Vagina (tissue), 2 donors: ENCODE measurements around the gene OR52K1. TPM values are rescaled to one million over a fixed set of nuclear protein-coding genes. Genes with fewer than 3 reads are reported as not detected.
"Not testable (repeated sequence)": the region's sequence is repeated elsewhere in the genome, so short reads cannot be mapped to it uniquely, and the experiment has no call there.

Experiments
- DNase-seq, 2 donors: peaks; one replicate each; pipeline ENCODE4 v3.0.0-alpha.2; 2017; ENCODE audit errors: extremely low spot score in 2 of 2
- H3K27ac ChIP-seq: fragments of 200-600 bp; sonication (generic); one replicate; pipeline ENCODE4 v1.5.1; 2019
- H3K27me3 ChIP-seq: fragments of 200-600 bp; sonication (generic); one replicate; pipeline ENCODE4 v1.5.1; 2019
- H3K36me3 ChIP-seq, 2 donors: fragments of 200-600 bp; sonication (generic); one replicate each; pipeline ENCODE4 v1.5.1; 2017 to 2019
- H3K4me1 ChIP-seq: fragments of 200-600 bp; sonication (generic); one replicate; pipeline ENCODE4 v1.5.1; 2019
- H3K4me3 ChIP-seq, 2 donors: fragments of 200-600 bp; sonication (generic); 1 replicate in 1 of 2; 2 replicates in 1 of 2; pipeline ENCODE4 v1.5.1; 2016 to 2019
- H3K9me3 ChIP-seq: fragments of 200-600 bp; sonication (generic); one replicate; pipeline ENCODE4 v1.5.1; 2019
- CTCF ChIP-seq, 3 experiments: fragments of 450-650 bp in 2 of 3; fragments of 200-600 bp in 1 of 3; sonication (generic) in 1 of 3; IDR thresholded peaks; one replicate each; pipeline ENCODE4 v1.5.1; 2017 to 2019; ENCODE audit warnings: antibody characterized with exemption in 3 of 3, mild to moderate bottlenecking in 2 of 3, moderate library complexity in 2 of 3
- POLR2A ChIP-seq, 2 donors: fragments of 450-650 bp; IDR thresholded peaks; one replicate each; pipeline ENCODE4 v1.6.1; 2017; ENCODE audit warnings: antibody characterized with exemption in 2 of 2, mild to moderate bottlenecking in 2 of 2, moderate library complexity in 2 of 2
- POLR2AphosphoS5 ChIP-seq, 2 donors: sonication (generic); formaldehyde crosslinking; IDR thresholded peaks; one replicate each; pipeline ENCODE4 v1.9.0; 2017; ENCODE audit warnings: antibody characterized with exemption in 2 of 2, mild to moderate bottlenecking in 2 of 2, low read depth in 1 of 2; ENCODE audit not compliant: insufficient read depth in 1 of 2
- intact Hi-C: fragments of 100-400 bp; cut with DNase I; formaldehyde crosslinking; loops from one replicate; pipeline ENCODE4 v1.15.1; 2023
- total RNA-seq: library from RNA; depleted of rRNA; stranded (reverse); fragments of >200 nt; gene quantifications from one replicate; pipeline ENCODE4 v1.2.3, GENCODE V29; 2016

The OR52K1 gene
- total RNA-seq, 1 donor from 2014 or later: not detected

- Histone ChIP-seq H3K9me3 (no peaks in the 10 kb centered on the region), H3K27ac (no peak overlapping the region), H3K27me3 (no peaks in the 10 kb centered on the region), H3K4me1 (no peaks in the 10 kb centered on the region), H3K4me3 (no peak overlapping the region), H3K36me3 (no peaks in the 10 kb centered on the region)
- intact Hi-C loops: no loop called here
- no peak for DNase-seq
- no peak for TF ChIP-seq POLR2A (IDR thresholded peaks at IDR 0.05)
- no peak for TF ChIP-seq POLR2AphosphoS5 (IDR thresholded peaks at IDR 0.05; ENCODE audit: insufficient read depth in 1 of 2, low read depth in 1 of 2)
- TF ChIP-seq CTCF (IDR thresholded peaks at IDR 0.05): no peak
Observed at GRCh38 chr11:4484310-4484709, 1.9 kb downstream of the OR52K1 start.

DNA sequence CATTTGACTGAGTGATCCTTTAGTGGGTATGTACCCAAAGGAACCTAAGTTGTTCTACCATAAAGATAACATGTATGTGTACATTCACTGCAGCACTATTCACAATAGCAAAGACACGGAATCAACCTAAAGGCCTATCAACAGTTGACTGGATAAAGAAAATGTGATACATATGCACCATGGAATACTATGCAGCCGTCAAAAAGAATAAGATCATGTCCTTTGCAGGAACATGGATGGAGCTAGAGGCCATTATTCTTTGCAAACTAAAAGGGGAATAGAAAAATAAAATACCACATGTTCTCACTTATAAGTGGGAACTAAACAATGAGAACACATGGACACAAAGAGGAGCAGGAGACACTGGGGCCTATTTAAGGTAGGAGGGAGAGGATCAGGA, 9.0 kb downstream of the OR52K1 start:
- intact Hi-C loops, H3K36me3 ChIP-seq, H3K4me3 ChIP-seq, H3K27ac ChIP-seq, DNase-seq, H3K4me1 ChIP-seq, H3K27me3 ChIP-seq, H3K9me3 ChIP-seq: not testable (repeated sequence)

GRCh38 chr11:4491878-4492606, 9.6 kb downstream of the OR52K1 start:
- no peak for DNase-seq
- TF ChIP-seq POLR2AphosphoS5 (IDR thresholded peaks at IDR 0.05; ENCODE audit: insufficient read depth in 1 of 2, low read depth in 1 of 2) (no peak), CTCF (IDR thresholded peaks at IDR 0.05) (no peak), POLR2A (IDR thresholded peaks at IDR 0.05) (no peak)
- intact Hi-C loops: no loop called here

GRCh38 chr11:4493480-4493818, 11.0 kb downstream of the OR52K1 start:
- H3K27me3 ChIP-seq: no peaks in the 10 kb centered on the region
- TF ChIP-seq POLR2A (IDR thresholded peaks at IDR 0.05) (no peak), POLR2AphosphoS5 (IDR thresholded peaks at IDR 0.05; ENCODE audit: insufficient read depth in 1 of 2, low read depth in 1 of 2) (no peak), CTCF (IDR thresholded peaks at IDR 0.05) (no peak)
- no peak for DNase-seq
- H3K36me3 ChIP-seq: no peaks in the 10 kb centered on the region
- intact Hi-C loops: no loop called here
- H3K27ac ChIP-seq: no peak overlapping the region
- no peak overlapping the region for H3K4me3 ChIP-seq
- H3K4me1 ChIP-seq: peaks cover 4% of the 10 kb centered on the region
- no peaks in the 10 kb centered on the region for H3K9me3 ChIP-seq

More at GRCh38 chr11:4491878-4492606, 9.6 kb downstream of the OR52K1 start:
- Histone ChIP-seq H3K27ac (no peak overlapping the region), H3K36me3 (no peaks in the 10 kb centered on the region), H3K27me3 (no peaks in the 10 kb centered on the region), H3K4me1 (peaks cover 4% of the 10 kb centered on the region), H3K9me3 (no peaks in the 10 kb centered on the region), H3K4me3 (no peak overlapping the region)

DNA sequence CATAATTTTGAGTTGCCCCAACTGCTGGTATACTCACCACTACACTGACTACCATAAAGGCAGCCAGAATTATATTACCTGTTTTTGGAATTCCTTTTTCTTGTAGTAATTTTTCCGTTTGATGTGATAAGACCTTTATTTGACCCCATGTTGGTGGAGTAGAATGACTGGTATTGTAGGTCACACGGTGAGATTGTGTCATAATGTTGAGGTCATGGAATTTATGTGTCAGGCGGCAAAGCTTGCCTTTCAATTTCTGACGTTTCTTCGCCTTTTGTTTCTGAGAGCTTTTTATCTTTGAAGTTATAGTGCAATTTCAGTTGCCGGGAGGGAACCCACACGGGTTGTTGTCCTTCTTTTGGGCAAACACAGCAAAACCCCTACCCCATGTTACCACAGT, 13.0 kb downstream of the OR52K1 start:
- intact Hi-C loops: no loop called here
- TF ChIP-seq POLR2AphosphoS5 (IDR thresholded peaks at IDR 0.05; ENCODE audit: insufficient read depth in 1 of 2, low read depth in 1 of 2) (no peak), POLR2A (IDR thresholded peaks at IDR 0.05) (no peak)
- H3K4me3 ChIP-seq: no peak overlapping the region

GRCh38 chr11:4495986-4496385, 13.5 kb downstream of the OR52K1 start:
- H3K27ac ChIP-seq: no peak overlapping the region
- no peaks in the 10 kb centered on the region for H3K36me3 ChIP-seq
- no peak for DNase-seq
- intact Hi-C loops: no loop called here
- H3K4me3 ChIP-seq: no peak overlapping the region
- H3K27me3 ChIP-seq: no peaks in the 10 kb centered on the region
- H3K9me3 ChIP-seq: no peaks in the 10 kb centered on the region
- peaks cover 4% of the 10 kb centered on the region for H3K4me1 ChIP-seq
- no peak for TF ChIP-seq POLR2A (IDR thresholded peaks at IDR 0.05)
- TF ChIP-seq CTCF (IDR thresholded peaks at IDR 0.05): no peak
- no peak for TF ChIP-seq POLR2AphosphoS5 (IDR thresholded peaks at IDR 0.05; ENCODE audit: insufficient read depth in 1 of 2, low read depth in 1 of 2)

More for the DNA sequence above, 13.0 kb downstream of the OR52K1 start:
- H3K9me3 ChIP-seq: no peaks in the 10 kb centered on the region
- no peak overlapping the region for H3K27ac ChIP-seq
- H3K4me1 ChIP-seq: peaks cover 4% of the 10 kb centered on the region
- no peaks in the 10 kb centered on the region for H3K36me3 ChIP-seq
- no peaks in the 10 kb centered on the region for H3K27me3 ChIP-seq
- DNase-seq: no peak
